ENCODE data around the gene NUDT5. TPM values are rescaled to one million over a fixed set of nuclear protein-coding genes. Genes with fewer than 3 reads are reported as not detected.
"Not testable (repeated sequence)": the region's sequence is repeated elsewhere in the genome, so short reads cannot be mapped to it uniquely, and the experiment has no call there.

NUDT5 gene
- total RNA-seq, 1 experiment from 2014 or later: 40.7 TPM

DNA sequence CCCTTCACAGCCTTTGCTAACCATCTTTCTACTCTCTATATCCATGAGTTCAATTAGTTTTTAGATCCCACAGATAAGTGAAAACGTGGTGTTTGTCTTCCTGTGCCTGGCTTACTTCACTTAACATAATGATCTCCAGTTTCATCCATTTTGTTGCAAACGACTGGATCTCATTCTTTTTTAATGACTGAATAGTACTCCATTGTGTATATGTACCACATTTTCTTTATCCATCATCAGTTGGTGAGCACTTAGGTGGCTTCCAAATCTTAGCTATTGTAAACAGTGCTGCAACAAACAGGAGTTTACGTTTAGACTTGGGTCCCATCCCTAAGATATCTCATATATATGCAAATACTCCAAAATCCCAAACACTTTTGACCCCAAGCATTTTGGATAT lies 9.4 kb upstream of the NUDT5 start:
- no peak for DNase-seq (ENCODE audit: low spot score)

DNA sequence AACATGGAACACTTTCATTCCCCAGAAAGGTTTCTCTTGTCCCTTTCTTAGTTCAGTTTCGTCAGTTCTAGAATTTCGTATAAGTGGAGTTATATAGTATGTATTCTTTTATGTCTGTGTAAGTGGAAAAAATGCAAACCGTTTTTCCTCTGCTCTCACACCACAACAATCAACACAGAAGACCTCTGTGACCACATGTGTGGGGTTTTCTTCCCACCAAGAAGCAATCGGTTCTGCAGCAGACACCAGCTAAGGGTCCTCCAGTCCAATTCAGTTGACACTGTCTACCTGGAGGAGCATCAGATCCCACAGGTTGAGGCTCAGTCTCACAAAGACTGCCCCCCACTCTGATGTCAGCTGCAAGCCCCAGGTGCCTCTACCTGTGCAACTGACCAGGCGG lies 6.5 kb upstream of the NUDT5 start:
- DNase-seq (ENCODE audit: low spot score): no peak

DNA sequence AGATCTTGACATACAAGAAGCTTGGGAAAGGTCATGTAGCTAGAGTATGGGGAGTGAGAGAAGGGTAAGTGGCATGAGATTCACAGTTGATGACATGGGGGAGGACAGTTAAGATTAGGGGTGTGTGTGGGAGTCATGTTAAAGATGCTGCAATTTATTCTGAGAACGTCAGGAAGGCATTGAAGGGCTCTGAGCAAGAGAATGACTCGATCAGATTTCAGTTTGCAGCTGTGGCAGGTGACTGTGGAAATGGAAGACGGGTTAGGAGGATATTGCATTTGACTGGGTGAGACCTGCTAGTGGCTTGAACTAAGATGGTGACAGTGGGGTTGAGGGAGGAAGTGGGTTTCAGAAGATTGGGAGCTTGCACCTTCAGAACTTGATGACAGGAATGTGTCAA lies 5.9 kb upstream of the NUDT5 start:
- no peak for DNase-seq (ENCODE audit: low spot score)

DNA sequence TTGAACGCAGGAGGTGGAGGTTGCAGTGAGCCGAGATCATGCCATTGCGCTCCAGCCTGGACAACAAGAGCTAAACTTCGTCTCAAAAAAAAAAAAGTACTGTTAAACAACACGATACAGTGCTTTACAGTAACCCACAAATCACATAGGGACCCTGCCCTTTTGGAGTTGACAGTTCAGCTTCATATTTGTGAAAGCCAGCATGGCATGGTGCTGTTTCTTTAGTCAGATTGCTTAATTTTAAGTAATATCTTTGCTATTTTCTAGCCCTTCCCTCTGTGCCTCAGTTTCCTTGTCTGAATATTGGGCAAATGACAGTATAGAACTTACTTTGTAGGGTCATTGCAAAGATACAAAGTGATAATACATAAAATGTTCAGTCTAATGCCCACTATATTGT lies 5.2 kb upstream of the NUDT5 start:
- DNase-seq (ENCODE audit: low spot score): no peak

DNA sequence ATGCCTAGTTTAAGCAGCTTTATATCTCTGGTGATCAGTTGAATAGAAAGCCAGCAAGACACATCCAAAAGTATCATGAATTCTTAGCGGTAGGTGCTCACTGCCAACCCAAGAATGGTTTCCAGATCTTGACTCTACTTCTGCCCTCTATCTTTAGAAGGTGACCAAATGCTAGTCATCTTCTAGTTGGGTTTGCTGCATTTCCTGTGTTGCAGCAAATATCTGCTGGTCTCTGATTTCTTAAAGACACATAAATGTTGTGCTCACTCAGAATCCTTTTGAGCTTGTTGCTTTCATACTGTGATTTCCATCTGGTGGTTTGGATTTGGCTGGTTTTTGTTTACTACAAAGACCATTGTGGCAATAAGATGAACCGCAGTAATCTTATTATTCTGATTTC lies 2.5 kb upstream of the NUDT5 start:
- no peak for DNase-seq (ENCODE audit: low spot score)

DNA sequence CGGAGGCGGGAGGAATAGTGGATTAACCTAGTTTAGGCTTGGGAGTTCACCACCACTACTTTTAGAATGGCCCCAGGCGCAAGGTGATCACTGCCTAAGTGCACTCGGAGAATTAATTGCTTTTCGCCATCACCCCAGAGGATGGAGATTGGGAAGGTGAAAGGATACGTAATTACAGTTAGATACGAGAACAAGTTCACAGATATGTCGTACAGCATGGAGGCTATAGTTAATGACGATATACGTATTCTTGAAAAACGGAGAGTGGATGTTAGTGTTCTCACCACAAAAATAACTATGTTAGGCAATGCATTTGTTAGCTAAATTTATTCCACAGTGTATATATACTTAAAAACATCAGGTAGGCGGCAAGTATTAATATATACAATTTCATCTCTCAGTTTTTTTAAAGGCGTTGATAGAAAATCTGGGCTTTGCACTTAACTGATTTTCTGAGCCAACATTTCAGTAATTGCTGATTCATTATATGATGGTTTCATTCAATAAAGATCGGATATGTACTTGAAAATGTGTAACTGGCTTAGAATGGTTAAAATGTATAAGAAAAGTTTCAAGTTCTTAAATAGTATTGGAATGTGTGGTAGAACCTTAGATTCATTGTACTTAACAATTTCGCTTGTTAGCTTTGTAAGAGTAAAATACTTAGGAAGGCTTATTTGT lies 980 bp upstream of the NUDT5 start:
- DNase-seq (ENCODE audit: low spot score): no peak

DNA sequence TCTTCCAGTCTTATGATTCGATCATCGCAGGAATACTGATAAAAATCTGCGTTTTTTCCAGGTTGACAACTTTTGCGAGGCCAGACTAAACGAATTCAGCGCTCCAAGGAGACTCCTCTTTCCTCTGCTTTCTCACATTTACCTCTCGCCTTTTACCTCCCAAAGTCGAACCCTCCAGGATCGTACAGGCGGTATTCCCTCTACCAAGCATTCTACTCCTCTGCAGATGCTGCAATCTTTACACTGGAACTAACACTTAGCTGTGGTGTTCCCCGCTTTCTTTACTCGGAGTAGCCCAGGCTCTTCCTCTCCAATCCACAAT lies 449 bp downstream of the NUDT5 start:
- DNase-seq (ENCODE audit: low spot score): no peak

DNA sequence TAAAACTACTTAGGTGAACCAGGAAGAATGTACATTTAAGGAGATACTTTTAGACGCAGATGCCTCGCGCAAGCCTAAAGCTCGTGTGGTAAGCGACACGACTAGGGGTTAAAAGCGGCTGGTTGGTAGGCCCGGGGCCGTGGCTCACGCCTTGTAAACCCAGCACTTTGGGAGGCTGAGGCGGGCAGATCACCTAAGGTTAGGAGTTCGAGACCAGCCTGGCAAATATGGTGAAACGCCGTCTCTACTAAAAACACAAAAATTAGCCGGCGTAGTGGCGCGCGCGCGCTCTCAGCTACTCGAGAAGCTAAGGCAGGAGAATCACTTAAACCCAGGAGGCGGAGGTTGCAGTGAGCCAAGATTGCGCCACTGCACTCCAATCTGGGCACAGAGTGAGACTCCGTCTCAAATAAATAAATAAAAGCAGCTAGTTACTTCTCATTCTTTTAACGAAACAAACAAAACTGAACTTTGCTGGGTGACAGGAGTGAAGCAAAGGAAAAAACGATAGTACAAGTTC lies 879 bp downstream of the NUDT5 start:
- peak; percentile 50 for DNase-seq (ENCODE audit: low spot score)

DNA sequence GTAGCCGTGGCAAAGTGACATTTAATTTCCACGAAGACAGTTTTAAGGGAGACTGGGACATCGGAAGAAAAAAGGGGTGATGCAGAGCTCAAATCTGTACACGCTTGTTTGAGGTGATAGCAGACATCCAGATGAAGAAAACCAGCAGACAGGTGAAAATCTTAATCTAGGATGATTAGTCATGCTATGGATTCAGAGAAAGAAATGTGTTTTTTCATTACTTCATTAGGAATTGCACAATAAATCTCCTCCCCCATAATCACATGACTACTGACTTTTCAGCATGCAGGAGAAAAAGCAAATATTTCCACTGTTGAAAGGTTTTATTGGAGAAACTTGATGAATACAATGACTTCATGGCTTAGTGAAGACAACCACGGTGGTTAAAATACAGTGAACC lies 2.5 kb downstream of the NUDT5 start:
- no peak for DNase-seq (ENCODE audit: low spot score)

DNA sequence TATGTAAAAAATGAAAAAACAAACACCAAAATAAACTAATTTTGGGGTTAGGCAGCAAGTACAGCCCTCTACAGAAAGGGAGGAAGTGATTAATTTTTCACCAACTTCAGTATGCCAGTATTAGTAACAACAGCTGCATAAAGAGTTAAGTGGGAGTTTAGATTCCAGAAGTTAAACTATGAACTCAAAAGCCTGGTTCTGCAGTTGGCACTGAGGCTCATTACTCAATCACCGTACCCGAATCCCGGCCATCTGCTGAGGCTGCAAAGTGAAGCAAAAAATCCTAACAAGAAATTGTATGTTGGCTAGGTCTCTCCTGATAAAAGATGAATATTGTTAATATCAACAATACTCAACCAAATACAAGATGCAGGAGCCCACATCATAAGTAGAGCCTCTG lies 4.0 kb downstream of the NUDT5 start:
- DNase-seq (ENCODE audit: low spot score): no peak

DNA sequence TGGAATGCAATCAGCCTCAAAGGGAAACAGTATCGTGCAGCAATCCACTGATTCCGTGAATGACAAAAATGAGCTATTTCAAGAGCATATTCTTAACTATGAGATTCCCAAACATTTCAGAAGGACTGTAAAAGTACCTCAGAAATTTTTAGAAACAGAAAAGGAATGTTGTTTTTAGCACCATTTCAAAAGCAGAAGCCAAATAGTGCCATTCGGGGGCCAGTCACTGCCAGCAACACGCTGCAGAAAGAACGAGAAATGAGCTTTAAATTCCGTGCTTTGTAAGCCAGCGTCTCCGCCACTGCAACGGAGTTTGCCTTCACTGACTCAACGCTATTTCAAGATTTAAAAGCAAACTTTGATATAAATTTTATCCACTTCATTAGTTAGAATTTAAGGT lies 6.3 kb downstream of the NUDT5 start:
- no peak for DNase-seq (ENCODE audit: low spot score)

DNA sequence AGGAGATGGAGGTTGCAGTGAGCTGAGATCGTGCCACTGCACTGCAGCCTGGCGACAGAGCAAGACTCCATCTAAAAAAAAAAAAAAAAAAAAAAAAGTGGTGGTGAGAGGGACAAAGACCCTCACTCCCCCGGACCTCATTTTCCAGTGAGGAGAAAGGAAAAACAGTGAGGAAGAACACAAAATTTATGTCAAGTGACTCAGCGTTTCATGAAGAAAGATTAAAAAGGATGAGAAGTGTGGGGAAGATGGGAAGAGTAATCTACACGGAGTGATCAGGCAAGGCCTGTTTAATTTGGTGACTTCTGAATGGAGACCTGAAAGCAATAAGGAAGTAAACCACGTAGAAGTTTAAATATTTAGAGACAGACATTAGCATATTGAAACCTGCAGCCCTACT lies 7.0 kb downstream of the NUDT5 start:
- DNase-seq (ENCODE audit: low spot score): no peak

DNA sequence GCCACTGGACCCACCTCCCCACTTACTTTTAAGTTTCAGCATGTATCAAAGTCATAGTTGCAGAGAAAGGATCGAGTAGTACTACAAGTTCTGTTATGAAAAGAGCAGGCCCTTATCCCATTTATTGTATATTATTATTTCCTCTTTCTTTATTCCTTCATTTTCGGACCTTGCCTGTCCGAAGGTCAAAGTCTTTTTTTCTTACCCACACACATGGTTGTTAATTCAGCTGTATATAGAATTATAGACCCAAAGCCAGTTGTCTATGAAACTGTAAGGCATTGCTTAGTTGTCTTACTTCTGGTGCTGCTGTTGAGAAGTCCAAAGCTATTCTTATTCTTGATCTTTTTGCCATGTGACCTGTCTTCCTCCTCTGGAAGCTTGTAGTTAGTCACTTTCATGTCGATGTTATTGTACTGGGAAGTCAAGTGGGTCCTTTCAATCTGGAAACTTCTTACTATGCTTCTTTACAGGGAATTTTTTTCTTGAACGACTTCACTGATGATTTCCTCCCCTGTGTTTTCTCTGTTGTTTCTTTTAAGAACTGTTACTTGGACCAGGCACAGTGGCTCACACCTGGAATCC lies 8.3 kb downstream of the NUDT5 start:
- no peak for DNase-seq (ENCODE audit: low spot score)

DNA sequence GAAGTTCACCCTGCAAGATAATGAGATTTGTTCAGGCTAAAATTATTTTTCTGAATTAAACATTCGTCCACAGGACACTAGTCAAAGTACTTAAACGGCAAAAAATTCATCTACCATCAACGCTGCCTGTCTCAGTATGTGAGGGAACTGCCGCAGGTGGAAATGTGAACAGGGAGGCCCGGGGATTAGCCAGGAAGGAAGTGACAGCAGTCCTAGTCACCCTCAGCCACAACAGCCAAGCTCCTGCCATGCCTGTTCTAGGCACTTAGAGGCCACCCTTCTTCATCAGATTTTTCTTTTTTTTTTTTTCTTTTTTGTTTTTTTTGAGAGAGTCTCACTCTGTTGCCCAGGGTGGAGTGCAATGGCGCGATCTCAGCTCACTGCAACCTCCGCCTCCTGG lies 9.4 kb downstream of the NUDT5 start:
- DNase-seq (ENCODE audit: low spot score): no peak

DNA sequence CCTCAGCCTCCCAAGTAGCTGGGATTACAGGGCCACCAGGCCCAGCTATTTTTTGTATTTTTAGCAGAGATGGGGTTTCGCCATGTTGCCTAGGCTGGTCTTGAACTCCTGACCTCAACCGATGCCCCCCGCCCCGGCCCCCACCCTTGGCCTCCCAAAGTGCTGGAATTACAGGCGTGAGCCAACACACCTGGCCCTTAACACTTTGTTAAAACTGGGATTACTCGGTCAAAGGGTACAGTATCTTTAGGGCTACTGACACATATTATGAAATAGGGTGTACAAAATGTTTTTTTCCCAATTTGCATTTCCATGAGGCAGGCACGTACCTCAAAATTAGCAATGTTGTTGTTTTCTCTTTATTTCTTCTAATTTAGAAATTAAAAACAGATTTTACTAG lies 11.5 kb downstream of the NUDT5 start:
- DNase-seq (ENCODE audit: low spot score): no peak

DNA sequence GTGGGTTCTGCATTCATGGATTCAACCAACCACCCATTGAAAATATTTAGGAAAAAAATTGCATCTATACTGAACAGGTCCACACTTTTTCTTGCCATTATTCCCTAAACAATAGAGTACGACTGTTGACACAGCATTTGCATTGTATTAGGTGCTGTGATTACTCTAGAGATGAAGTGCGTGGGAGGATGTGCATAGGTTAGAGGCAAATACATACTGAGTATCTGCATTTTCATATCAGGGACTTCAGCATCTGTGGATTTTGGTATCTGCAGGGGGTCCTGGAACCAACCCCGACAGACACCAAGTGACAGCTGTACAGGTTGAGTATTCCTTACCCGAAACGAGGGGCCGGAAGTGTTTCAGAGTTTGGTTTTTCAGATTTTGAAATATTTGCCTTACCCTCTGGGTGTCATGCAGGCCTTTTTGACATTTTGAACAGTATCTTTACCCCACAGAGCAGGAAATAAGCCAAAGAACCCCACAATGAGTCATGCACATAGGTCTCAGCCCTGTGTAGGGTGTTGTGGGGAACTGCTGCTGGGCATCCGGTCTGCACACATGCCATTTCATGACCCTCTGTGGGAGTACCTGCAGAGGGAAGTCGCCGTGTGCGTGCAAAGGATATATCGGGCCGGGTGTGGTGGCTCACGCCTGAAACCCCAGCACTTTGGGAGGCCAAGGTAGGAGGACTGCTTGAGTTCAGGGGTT lies 14.5 kb downstream of the NUDT5 start:
- no peak for DNase-seq (ENCODE audit: low spot score)

DNA sequence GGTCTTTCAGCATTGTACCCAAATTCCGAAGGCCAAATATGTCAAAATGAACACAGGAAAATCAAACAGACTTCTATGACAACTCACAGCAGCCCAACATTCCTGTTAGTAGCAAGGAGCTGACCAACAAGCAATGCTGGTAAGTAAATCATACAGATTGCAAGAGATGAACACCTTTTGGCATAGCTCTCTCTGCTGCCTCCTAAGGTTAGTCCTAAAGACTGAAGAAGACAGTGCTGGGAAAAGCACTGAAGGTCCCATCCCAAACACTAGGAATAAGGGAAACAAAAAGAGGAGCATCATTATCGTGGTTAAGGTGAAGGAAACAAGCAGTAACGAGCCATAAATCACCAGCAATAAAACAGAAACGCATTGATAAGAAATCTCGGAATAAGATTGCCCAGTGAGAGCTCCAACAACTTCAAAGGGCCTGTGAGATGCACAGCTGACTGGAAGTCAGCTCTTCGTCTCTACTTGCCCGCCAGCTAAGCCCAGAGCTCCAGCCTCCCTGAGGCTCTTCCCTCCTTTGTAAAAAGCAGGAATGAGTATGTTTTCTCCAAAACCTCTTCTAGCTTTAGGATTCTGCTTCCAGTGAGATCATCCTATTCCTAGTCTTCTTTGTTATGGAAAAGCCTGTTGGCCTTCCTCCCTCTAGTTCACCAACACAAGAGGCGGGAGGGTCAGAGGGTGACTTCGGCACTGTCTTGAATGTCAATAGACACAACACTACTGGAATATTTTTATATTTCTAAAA lies 15.3 kb downstream of the NUDT5 start:
- no peak for DNase-seq (ENCODE audit: low spot score)

DNA sequence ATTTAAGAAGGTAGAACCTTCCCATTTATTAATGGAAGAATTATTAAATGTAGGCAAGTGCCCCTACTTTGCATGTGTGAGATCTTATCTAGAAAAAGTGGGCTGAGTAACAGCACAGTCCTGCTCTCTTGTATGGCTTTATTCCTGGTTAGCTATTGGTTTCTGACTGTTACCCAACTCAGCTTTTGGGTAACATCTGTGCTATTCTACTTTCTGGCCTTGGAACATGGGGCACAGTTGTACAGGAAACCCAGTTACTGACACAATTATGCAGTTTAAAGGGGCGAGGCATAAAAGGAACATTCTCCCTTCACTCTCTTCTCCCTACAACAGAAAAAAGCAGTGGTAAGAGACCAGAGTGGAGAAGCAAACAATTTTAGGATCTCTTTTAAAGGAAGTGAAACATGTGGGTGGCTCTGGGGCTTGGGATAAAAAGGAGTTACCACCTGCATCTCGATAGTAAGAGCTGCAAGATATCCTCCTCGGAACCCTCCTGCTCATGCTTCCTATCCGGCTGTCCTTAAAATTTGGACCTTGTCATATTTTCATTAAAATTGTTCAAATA lies 16.0 kb downstream of the NUDT5 start:
- DNase-seq (ENCODE audit: low spot score): no peak

DNA sequence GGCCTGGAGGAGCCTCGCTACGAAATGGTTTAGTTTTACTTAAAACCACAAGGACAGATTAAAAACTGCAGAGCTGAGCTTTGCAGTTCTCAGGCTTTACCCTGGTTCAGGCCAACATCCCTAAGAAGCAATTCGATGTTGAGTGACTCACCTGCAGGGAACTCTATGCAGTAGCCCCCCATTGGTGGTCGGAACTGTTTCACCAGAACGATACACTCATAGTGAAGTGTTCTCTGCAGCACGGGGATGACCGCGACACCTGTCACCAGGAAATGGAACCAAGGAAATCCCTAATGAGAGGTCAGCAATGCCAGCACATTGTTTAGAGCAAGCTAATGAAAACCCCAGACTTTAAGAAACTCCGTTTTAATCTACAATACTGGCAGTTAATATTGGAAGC lies 18.0 kb downstream of the NUDT5 start:
- DNase-seq (ENCODE audit: low spot score): no peak

DNA sequence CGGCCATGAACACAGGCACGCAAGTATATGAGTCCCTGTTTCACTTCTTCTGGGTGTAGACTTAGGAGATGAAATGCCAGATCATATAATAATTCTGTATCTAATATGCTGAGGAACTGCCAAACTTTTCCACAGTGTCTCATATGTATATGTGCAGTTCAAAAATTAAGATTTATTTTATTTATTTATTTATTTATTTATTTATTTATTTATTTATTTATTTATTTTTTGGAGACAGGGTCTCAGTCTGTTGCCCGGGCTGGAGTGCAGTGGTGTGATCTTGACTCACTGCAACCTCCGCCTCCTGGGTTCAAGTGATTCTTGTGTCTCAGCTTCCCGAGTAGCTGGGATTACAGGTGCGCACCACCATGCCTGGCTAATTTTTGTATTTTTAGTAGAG lies 24.2 kb downstream of the NUDT5 start:
- not testable (repeated sequence) for DNase-seq (ENCODE audit: low spot score)

DNA sequence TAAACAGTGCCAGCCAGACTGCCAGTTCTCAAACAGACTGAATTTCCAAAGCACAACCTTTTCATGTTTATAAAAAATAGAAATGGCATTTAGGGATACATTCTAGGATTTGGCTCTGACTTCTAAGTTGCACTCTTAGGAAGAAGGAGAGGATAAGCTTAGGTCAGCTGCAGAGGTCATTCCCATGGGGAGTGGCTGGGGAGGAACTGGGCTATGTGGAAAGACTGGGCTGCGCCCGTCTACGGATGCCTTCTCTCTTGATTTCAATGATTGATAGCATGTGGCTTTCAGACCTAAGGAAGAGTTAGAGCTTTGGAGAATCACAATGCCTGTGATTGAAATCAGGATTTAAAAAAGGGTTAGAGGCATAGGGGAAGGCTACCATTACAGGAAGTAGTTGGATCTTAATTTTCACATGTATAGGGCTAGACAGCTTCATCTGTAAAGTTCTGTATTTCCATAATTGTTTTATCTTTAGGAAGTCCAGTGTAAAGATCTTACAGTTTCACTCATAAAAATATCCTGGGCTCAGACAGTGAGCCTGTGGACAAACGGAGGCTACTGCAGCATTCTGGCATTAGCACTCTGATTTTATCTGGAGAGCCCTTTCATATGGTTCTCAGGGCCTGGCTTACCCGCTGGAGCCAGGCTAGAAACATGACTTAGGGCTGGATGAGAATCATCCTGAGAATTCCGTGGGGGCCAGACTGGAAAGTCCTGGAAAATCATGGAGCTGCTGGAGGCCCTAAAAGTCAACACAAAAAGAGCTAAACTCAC lies 29.5 kb downstream of the NUDT5 start:
- no peak for DNase-seq (ENCODE audit: low spot score)
